ENCODE data around the gene SNAPC5.

The SNAPC5 gene

DNA sequence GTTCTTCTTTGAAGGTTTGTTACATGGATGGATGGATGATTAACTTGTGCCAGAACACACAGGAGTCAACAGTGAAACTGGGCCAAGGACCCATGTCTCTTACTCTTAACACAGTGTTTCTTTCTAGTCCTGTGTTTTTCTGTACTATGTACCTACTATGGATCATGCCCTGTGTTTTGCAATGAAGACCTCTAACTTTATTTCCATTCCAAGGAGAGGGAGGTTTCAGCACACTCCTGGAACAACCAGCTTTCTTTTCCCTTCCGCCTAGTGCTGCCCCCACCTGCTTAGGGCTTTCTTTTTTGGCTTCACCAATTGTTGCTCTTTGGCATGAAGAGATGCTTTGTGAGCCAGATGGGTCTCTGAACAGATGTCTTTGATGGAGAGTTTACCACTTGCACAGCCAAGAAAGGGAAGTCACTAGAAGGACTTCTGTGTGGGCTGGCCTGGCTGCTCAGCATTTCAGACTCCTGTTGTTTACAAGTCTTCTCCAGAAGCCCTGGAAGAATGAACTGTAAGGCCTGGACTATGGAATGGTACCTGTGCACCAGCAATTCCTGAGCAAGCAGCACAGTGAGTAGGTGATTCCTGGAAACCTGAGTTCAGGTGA lies 44.5 kb downstream of the SNAPC5 start:
- no peak for DNase-seq

- DNase-seq: no peak
Observed at GRCh38 chr15:66452420-66452819, 45.1 kb downstream of the SNAPC5 start.

Measured in retina (tissue), 1 donor.